PC-3 (cell line): ENCODE data around the gene ZNF529. TPM values are rescaled to one million over a fixed set of nuclear protein-coding genes. Genes with fewer than 3 reads are reported as not detected.

Source experiments
- ATAC-seq: fragments of 200-7000 bp; cut with Tn5 transposase; 2 replicates; pipeline ENCODE4 v1.9.1; 2020; ENCODE audit warnings: mild to moderate bottlenecking, moderate library complexity
- BruUV-seq: library from RNA; stranded (reverse); fragments of 400-500 nt; replicated peaks from 2 replicates; lab custom pipeline; 2021; lab: Mats Ljungman, UMichigan
- CTCF ChIA-PET: fragments of 300-600 bp; sonication (Branson Sonifier 250); formaldehyde crosslinking; loops from one replicate; lab custom pipeline; 2022; ENCODE audit warnings: antibody characterized with exemption; lab: Charles Lee
- POLR2A ChIA-PET: fragments of 300-600 bp; sonication (Branson Sonifier 250); formaldehyde crosslinking; loops from one replicate; lab custom pipeline; 2022; ENCODE audit warnings: antibody characterized with exemption; ENCODE audit not compliant: unreplicated experiment; lab: Charles Lee
- DNase-seq: peaks from one replicate; pipeline ENCODE4 v3.0.0-alpha.2; 2015
- H2AFZ ChIP-seq: fragments of 300-600 bp; sonication (generic); 2 replicates; pipeline ENCODE4 v1.6.0; 2016; ENCODE audit warnings: antibody characterized with exemption, low read length
- H3F3A ChIP-seq: fragments of 300-600 bp; sonication (generic); one replicate; pipeline ENCODE4 v1.6.0; 2017; ENCODE audit warnings: antibody characterized with exemption, low read length, control low read depth, mild to moderate bottlenecking; ENCODE audit not compliant: unreplicated experiment
- H3K27ac ChIP-seq: fragments of 300-600 bp; sonication (generic); 2 replicates; pipeline ENCODE4 v1.5.1; 2016; ENCODE audit warnings: mild to moderate bottlenecking, low read length
- H3K27me3 ChIP-seq: fragments of 300-600 bp; sonication (generic); 2 replicates; pipeline ENCODE4 v1.6.1; 2016; ENCODE audit warnings: low read length, mixed read lengths
- H3K36me3 ChIP-seq: fragments of 300-600 bp; sonication (generic); 2 replicates; pipeline ENCODE4 v1.6.1; 2016; ENCODE audit warnings: low read depth, mixed run types, low read length, mixed read lengths
- H3K4me1 ChIP-seq: fragments of 300-600 bp; sonication (generic); 2 replicates; pipeline ENCODE4 v1.5.1; 2016; ENCODE audit warnings: low read length; ENCODE audit not compliant: insufficient read depth
- H3K4me2 ChIP-seq: fragments of 300-600 bp; sonication (generic); 2 replicates; pipeline ENCODE4 v1.6.0; 2016; ENCODE audit warnings: low read length
- H3K4me3 ChIP-seq: fragments of 300-600 bp; sonication (generic); 2 replicates; pipeline ENCODE4 v1.5.1; 2016; ENCODE audit warnings: mild to moderate bottlenecking, low read length, mixed read lengths
- H3K79me2 ChIP-seq: fragments of 300-600 bp; sonication (generic); 2 replicates; pipeline ENCODE4 v1.6.1; 2017; ENCODE audit warnings: low read length, mixed read lengths
- H3K9ac ChIP-seq: fragments of 300-600 bp; sonication (generic); 2 replicates; pipeline ENCODE4 v1.6.0; 2016; ENCODE audit warnings: mild to moderate bottlenecking, low read length
- H3K9me2 ChIP-seq: fragments of 300-600 bp; sonication (generic); replicated peaks from 2 replicates; pipeline ENCODE4 v1.6.1; 2016; ENCODE audit warnings: mixed run types, low read length, mixed read lengths
- H3K9me3 ChIP-seq: fragments of 300-600 bp; sonication (generic); 2 replicates; pipeline ENCODE4 v1.6.1; 2016; ENCODE audit warnings: low read length, mixed read lengths
- H4K20me1 ChIP-seq: fragments of 300-600 bp; sonication (generic); 2 replicates; pipeline ENCODE4 v1.6.1; 2016; ENCODE audit warnings: low read length, mixed read lengths
- EZH2 ChIP-seq: fragments of 300-600 bp; sonication (generic); IDR thresholded peaks from one replicate; pipeline ENCODE4 v1.6.1; 2017; ENCODE audit warnings: antibody characterized with exemption, mild to moderate bottlenecking, low read length; ENCODE audit not compliant: unreplicated experiment
- EZH2phosphoT487 ChIP-seq: fragments of 300-600 bp; sonication (generic); IDR thresholded peaks from 2 replicates; pipeline ENCODE4 v1.6.1; 2018; ENCODE audit warnings: mild to moderate bottlenecking, antibody characterized with exemption, low read length, borderline replicate concordance
- intact Hi-C: fragments of 100-400 bp; cut with micrococcal nuclease; formaldehyde crosslinking; loops from 2 replicates; pipeline ENCODE4 v1.9.0; 2023
- total RNA-seq: library from RNA; depleted of rRNA; stranded (reverse); fragments of >200 nt; gene quantifications from 2 replicates; pipeline ENCODE4 v1.2.3, GENCODE V29; 2014
- TF ChIP-seq, protein P1 (sequence below): fragments of 300-600 bp; sonication (generic); conservative IDR thresholded peaks from 2 replicates; pipeline ENCODE4 v1.5.1; 2017; ENCODE audit warnings: antibody characterized with exemption, low read depth, mild to moderate bottlenecking, low read length

ZNF529 gene
- total RNA-seq, 1 experiment from 2014 or later: 3.1 TPM

- H3K27me3 ChIP-seq: no peaks in the 10 kb centered on the region
- no peak overlapping the region for H3K27ac ChIP-seq
- no peaks in the 10 kb centered on the region for H3K9me2 ChIP-seq
- no peak overlapping the region for H3K9ac ChIP-seq
- BruUV-seq: no TSS peak
- no peak for DNase-seq
- peaks cover 52% of the 10 kb centered on the region for H3K36me3 ChIP-seq
- H2AFZ ChIP-seq: no peak overlapping the region
- peaks cover 5% of the 10 kb centered on the region; the same call in 1 of the 2 replicates for H3K9me3 ChIP-seq
- no peak for ATAC-seq
- CTCF ChIA-PET: no interaction called here
- intact Hi-C loops: no loop called here
- POLR2A ChIA-PET: no interaction called here
- H4K20me1 ChIP-seq: no peaks in the 10 kb centered on the region
- TF ChIP-seq EZH2 (no peak), EZH2phosphoT487 (no peak)
- TF ChIP-seq, protein P1, sequence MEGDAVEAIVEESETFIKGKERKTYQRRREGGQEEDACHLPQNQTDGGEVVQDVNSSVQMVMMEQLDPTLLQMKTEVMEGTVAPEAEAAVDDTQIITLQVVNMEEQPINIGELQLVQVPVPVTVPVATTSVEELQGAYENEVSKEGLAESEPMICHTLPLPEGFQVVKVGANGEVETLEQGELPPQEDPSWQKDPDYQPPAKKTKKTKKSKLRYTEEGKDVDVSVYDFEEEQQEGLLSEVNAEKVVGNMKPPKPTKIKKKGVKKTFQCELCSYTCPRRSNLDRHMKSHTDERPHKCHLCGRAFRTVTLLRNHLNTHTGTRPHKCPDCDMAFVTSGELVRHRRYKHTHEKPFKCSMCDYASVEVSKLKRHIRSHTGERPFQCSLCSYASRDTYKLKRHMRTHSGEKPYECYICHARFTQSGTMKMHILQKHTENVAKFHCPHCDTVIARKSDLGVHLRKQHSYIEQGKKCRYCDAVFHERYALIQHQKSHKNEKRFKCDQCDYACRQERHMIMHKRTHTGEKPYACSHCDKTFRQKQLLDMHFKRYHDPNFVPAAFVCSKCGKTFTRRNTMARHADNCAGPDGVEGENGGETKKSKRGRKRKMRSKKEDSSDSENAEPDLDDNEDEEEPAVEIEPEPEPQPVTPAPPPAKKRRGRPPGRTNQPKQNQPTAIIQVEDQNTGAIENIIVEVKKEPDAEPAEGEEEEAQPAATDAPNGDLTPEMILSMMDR: no peak
- no peak overlapping the region for H3K4me3 ChIP-seq
- no peak overlapping the region for H3K4me2 ChIP-seq
- peaks cover 8% of the 10 kb centered on the region; the same call in 1 of the 2 replicates for H3K79me2 ChIP-seq
- no peaks in the 10 kb centered on the region for H3K4me1 ChIP-seq
- no peaks in the 10 kb centered on the region for H3F3A ChIP-seq
These were observed 6.2 kb upstream of the ZNF529 start for GRCh38 chr19:36579255-36579654.

DNA sequence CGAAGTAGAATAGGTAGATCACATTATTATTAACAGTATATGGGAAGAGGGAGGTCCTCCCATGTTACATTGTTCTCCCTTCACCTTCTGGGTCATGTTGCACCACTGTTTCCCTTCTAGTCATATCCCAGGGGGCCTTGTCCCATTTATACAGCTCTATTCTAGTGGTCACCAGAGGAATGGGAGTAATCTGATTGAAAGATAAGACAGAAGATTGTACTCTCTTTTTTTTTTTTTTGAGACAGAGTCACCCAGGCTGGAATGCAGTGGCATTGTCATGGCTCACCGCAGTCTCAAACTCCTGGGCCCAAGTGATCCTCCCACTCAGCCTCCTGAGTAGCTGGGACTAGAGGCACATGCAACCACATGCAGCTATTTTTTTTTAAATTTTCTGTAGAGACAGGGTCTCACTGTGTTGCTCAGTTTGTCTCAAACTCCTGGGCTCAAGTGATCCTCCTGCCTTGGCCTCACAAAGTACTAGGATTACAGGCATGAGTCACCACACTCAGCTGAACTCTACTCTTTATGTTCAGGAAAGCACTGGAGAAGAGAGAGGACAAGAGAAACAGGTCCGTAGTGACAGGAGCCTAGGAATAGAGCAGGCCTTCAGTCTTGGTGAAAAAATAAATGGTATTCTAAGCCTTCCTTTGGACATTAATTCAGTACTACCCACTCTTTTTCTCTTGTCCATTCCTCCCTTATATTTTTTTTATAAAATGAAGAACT is 4.3 kb upstream of the ZNF529 start:
- no peak for DNase-seq
- H3K9me3 ChIP-seq: 0 out of 2 replicates have a peak, but pooled peaks cover 5% of the 10 kb centered on the region
- H2AFZ ChIP-seq: no peak overlapping the region
- no peaks in the 10 kb centered on the region for H3K4me1 ChIP-seq
- no TSS peak for BruUV-seq
- no peaks in the 10 kb centered on the region for H3K27me3 ChIP-seq
- peaks cover 25% of the 10 kb centered on the region for H3K79me2 ChIP-seq
- no peak overlapping the region for H3K4me3 ChIP-seq
- no peak overlapping the region for H3K9ac ChIP-seq
- no peak overlapping the region for H3K4me2 ChIP-seq
- intact Hi-C loops: no loop called here
- H3F3A ChIP-seq: no peaks in the 10 kb centered on the region
- H4K20me1 ChIP-seq: no peaks in the 10 kb centered on the region
- TF ChIP-seq EZH2 (no peak), EZH2phosphoT487 (no peak)
- TF ChIP-seq, protein P1: no peak
- no peak for ATAC-seq
- no peak overlapping the region for H3K27ac ChIP-seq
- ChIA-PET CTCF (no interaction called here), POLR2A (no interaction called here)
- no peaks in the 10 kb centered on the region for H3K9me2 ChIP-seq
- H3K36me3 ChIP-seq: peaks cover 49% of the 10 kb centered on the region

GRCh38 chr19:36574741-36575140 is 1.6 kb upstream of the ZNF529 start:
- Histone ChIP-seq H3K79me2 (peaks cover 34% of the 10 kb centered on the region), H3K27ac (no peak overlapping the region), H4K20me1 (no peaks in the 10 kb centered on the region), H3F3A (no peaks in the 10 kb centered on the region), H3K4me1 (no peaks in the 10 kb centered on the region), H3K4me3 (peak overlapping the region; percentile 98; the same call in 1 of the 2 replicates), H3K9me2 (no peaks in the 10 kb centered on the region), H3K9me3 (no peaks in the 10 kb centered on the region), H2AFZ (no peak overlapping the region), H3K4me2 (0 out of 2 replicates have a peak overlapping the region, but pooled peaks have one; percentile 85), H3K9ac (no peak overlapping the region), H3K36me3 (peaks cover 47% of the 10 kb centered on the region), H3K27me3 (no peaks in the 10 kb centered on the region)
- intact Hi-C loops: no loop called here
- no peak for TF ChIP-seq EZH2
- TF ChIP-seq EZH2phosphoT487: no peak
- TF ChIP-seq, protein P1: no peak
- ChIA-PET CTCF (no interaction called here), POLR2A (no interaction called here)
- DNase-seq: no peak
- TSS peak; percentile 49 for BruUV-seq
- no peak for ATAC-seq
